GM19468 (cell line): ENCODE data around the gene TRIM62.

Experiments
- ATAC-seq: cut with Tn5 transposase; IDR thresholded peaks from one replicate; pipeline ENCODE4 v1.9.1; 2021; ENCODE audit warnings: mild to moderate bottlenecking, moderate library complexity, moderate number of reproducible peaks; ENCODE audit not compliant: unreplicated experiment; ENCODE audit errors: extremely low read depth

Gene TRIM62

DNA sequence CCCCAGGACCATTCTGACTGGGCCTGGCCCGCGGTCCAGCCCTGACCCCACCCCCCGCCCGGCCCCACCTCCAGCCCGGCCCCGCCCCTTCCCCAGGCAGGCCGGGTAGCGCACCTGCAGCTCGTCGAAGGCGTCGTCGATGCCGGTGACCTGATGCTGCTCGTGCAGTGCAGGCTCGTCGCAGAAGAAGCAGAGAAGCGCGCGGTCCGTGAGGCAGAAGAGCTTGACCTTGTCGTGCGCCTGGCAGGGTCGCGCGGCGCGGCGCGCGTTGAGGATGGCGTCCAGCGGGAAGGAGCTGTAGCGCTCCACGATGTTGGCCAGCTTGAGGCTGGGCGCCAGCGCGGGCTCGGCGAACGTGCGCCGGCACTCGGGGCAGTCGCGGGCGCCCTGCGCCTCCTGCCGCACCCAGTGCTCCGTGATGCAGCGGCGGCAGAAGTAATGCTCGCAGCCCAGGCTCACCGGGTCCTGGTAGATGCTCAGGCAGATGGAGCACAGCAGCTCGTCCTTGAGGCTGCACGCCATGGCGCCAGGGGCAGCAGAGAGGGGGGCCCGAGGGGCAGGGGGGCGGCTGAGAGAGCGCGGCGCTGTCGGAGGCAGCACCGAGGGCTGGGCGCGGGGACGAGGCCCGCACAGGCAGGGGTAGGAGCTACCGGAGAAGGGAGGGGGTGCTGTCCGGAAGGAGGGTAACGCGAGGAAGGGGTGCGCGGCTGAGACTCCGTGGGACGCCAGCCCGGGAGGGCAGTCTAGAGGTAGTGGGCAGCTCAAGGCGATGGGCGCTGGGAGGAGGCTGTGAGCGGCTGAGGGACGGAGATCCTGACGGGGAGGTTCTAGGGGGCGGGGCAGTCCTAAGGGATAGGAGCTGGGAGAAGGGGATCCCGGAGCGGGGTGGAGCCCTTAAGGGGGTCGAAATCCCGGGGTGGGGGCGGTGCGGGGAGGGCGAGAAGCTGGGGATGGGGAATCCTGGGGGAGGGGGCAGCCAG is 642 bp downstream of the TRIM62 start:
- ATAC-seq: no peak

GRCh38 chr1:33180226-33180910 is 1.5 kb downstream of the TRIM62 start:
- ATAC-seq: peak; percentile 64

GRCh38 chr1:33178836-33179439 is 2.9 kb downstream of the TRIM62 start:
- ATAC-seq: no peak

DNA sequence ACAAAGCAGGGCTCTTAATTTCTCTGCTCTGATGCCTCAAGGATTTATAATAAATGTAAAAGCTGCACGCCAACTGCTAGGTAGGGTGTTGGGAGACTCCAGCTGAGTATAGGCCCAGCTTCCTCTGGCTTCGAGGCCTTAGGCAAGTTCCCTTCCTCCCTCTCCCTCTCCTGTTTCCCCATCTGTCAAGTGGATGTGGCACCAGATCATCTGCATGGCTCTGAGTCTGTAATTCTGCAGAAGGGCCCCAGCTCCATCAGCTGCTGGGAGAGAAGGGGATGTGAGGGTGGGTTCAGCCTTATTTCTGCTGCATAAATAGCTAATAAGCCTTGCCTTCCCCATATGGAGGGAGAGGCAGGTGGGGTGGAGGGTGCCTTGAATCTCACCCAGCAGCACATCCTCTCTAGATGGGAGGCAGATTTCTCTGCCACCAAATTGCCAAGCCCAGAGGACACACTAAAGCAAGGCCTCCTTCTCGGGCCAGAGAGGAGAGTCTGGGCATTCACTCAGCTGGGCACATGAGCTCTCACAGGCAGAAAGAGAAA is 3.8 kb downstream of the TRIM62 start:
- no peak for ATAC-seq

- no peak for ATAC-seq
Observed at GRCh38 chr1:33176887-33177286, 5.0 kb downstream of the TRIM62 start.

DNA sequence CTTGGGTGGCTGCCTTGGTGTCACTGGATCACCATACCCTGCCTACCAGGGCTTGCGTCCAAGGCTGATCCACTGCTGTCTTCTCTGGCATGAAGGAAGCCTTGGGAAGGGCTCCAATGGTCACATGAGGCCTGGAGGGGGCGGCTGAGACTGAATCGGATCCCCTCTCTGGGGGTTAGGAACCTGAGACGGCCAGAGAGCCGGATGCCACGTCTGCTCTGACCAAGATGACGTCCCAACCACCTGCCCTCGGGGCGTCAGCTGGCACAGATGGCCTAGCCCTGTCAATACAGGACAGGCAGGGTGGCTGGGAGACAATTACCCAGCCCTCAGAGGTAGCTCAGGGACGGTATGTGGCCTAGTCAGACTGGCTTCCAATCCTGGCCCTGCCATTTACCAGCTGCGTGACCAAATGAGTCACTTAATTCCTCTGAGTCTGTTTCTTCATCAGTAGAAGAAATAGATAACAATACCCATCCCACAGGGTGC is 5.4 kb downstream of the TRIM62 start:
- no peak for ATAC-seq

- ATAC-seq: no peak
Observed at GRCh38 chr1:33175865-33176264, 6.0 kb downstream of the TRIM62 start.

- ATAC-seq: no peak
Observed at GRCh38 chr1:33173091-33173490, 8.8 kb downstream of the TRIM62 start.

GRCh38 chr1:33171977-33172813 is 9.6 kb downstream of the TRIM62 start:
- ATAC-seq: no peak

DNA sequence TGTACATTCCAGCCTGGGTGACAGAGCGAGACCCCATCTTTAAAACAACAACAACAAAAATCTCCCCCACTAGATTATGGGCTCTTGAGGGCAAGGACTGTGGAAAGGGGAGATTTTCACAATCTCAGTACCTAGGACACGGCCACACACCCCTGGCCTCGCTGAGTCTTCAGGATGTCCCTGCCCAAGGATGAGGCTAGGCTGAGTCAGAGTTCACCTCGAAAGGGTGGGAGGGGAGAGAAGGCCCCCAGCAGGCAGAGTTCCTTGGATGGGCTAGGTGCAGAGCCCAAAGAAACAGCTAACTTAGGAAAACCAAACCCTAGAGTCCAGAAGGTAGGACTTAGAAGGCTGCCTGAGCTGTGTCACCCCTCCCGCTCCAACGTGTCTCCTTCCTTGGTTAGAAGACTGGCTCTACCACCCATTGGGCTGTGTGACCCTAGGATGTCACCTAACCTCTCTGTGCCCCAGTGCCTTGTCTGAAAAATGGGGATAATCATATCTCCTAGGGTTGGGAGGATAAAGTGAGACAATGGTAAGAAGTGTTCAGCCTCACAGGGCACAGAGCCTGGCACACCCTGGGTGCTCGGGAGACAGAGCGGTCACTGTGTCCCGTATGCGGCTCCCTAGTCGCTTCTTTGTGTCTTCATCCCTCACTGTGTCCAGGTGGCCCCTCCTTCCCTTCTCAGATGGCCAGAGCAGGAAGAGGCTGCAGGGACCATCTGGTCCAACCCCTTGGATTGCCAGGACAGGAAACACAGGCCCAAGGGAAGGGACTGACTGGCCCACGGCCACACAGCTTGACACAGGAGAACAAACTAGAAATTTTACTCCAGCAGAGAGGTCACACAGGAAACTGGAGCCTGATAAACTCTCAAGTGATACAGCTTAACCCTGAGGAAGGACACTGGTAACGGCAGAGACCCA is 11.2 kb downstream of the TRIM62 start:
- no peak for ATAC-seq

GRCh38 chr1:33169290-33170055 is 12.4 kb downstream of the TRIM62 start:
- ATAC-seq: no peak

DNA sequence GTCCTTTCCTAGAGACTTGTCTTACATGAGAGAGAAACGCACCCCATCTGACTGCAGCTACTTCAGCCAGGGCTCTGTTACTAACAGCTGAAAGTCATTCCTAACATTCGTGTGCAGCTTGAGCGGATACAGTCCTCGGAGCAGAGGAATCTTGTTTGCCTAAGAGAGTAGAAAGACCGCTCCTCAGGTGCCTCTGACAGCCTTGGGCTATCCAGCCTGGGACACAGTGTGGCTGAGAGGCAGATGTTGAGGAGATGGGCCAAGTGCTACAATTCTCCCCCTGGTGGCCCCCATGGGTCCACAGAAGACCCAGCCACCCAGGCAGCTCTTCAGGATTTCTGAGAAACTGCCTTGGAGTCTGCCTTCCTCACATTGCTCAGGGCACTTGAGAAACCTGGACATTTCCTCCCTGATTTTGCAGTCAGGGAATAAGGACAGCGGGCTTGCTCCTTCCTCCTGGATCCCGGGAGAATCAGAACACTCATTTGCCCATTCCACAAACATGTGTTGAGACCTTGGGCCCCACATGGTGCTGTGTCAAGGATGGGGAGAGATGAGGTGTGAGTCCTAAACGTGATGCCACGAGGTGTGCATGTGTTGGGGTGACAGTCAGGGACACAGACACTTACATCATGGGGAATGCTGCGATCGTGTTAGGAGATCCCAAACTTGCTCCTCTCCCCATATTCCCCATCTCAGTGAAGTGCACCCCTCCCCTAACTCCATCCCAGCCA is 13.1 kb downstream of the TRIM62 start:
- ATAC-seq: no peak

GRCh38 chr1:33167650-33168447 is 14.0 kb downstream of the TRIM62 start:
- no peak for ATAC-seq

- no peak for ATAC-seq
Observed at GRCh38 chr1:33165809-33166208, 16.0 kb downstream of the TRIM62 start.

- no peak for ATAC-seq
Observed at GRCh38 chr1:33165209-33165608, 16.6 kb downstream of the TRIM62 start.
